GM23338 (cell line): ENCODE results near the gene PTPN21. TPM values are rescaled to one million over a fixed set of nuclear protein-coding genes. Genes with fewer than 3 reads are reported as not detected.

ENCODE experiments used
- ATAC-seq: fragments of 200-7000 bp; cut with Tn5 transposase; 3 replicates; pipeline ENCODE4 v1.9.1; 2020
- DNase-seq: peaks from one replicate; pipeline ENCODE4 v3.0.0-alpha.2; 2015; ENCODE audit warnings: low spot score
- H2AFZ ChIP-seq: fragments of 200-600 bp; sonication (generic); 2 replicates; pipeline ENCODE4 v1.8.0; 2016; ENCODE audit warnings: antibody characterized with exemption, mild to moderate bottlenecking, moderate library complexity
- H3F3A ChIP-seq: fragments of 200-600 bp; sonication (generic); replicated peaks from 2 replicates; pipeline ENCODE4 v1.8.0; 2017; ENCODE audit warnings: antibody characterized with exemption, mixed run types, low read depth
- H3K27ac ChIP-seq: fragments of 200-600 bp; sonication (generic); 2 replicates; pipeline ENCODE4 v1.6.1; 2016; ENCODE audit warnings: low read depth
- H3K27me3 ChIP-seq: fragments of 200-600 bp; sonication (generic); 2 replicates; pipeline ENCODE4 v1.8.0; 2016; ENCODE audit warnings: mild to moderate bottlenecking, mixed run types, moderate library complexity; ENCODE audit not compliant: insufficient read depth
- H3K36me3 ChIP-seq: fragments of 200-600 bp; sonication (generic); 2 replicates; pipeline ENCODE4 v1.8.0; 2016; ENCODE audit warnings: mild to moderate bottlenecking; ENCODE audit not compliant: insufficient read depth
- H3K4me1 ChIP-seq: fragments of 200-600 bp; sonication (generic); 2 replicates; pipeline ENCODE4 v1.8.0; 2016; ENCODE audit warnings: mild to moderate bottlenecking, moderate library complexity; ENCODE audit not compliant: insufficient read depth
- H3K4me2 ChIP-seq: fragments of 200-600 bp; sonication (generic); 2 replicates; pipeline ENCODE4 v1.7.1; 2017; ENCODE audit warnings: mixed run types
- H3K4me3 ChIP-seq: fragments of 200-600 bp; sonication (generic); 2 replicates; pipeline ENCODE4 v1.6.1; 2016; ENCODE audit warnings: mixed run types
- H3K79me2 ChIP-seq: fragments of 200-600 bp; sonication (generic); replicated peaks from 2 replicates; pipeline ENCODE4 v1.8.0; 2017; ENCODE audit warnings: mild to moderate bottlenecking; ENCODE audit not compliant: insufficient read depth
- H3K9me2 ChIP-seq: fragments of 200-600 bp; sonication (generic); 2 replicates; pipeline ENCODE4 v1.8.0; 2017; ENCODE audit not compliant: insufficient read depth
- H4K20me1 ChIP-seq: fragments of 200-600 bp; sonication (generic); replicated peaks from 2 replicates; pipeline ENCODE4 v1.8.0; 2017; ENCODE audit warnings: mild to moderate bottlenecking; ENCODE audit not compliant: insufficient read depth
- H3K27ac Mint-ChIP-seq: 2 replicates; pipeline ENCODE4 v1.8.0; 2020; ENCODE audit warnings: inconsistent platforms, mild to moderate bottlenecking, moderate library complexity, mixed read lengths
- H3K27me3 Mint-ChIP-seq: 3 replicates; pipeline ENCODE4 v1.8.0; 2022; ENCODE audit warnings: low read depth, mild to moderate bottlenecking, moderate library complexity, mixed read lengths, inconsistent platforms; ENCODE audit not compliant: insufficient read depth, poor library complexity
- H3K36me3 Mint-ChIP-seq: 3 replicates; pipeline ENCODE4 v1.8.0; 2021; ENCODE audit warnings: low read depth, mild to moderate bottlenecking, inconsistent platforms, moderate library complexity, mixed read lengths
- H3K4me1 Mint-ChIP-seq: 3 replicates; pipeline ENCODE4 v1.8.0; 2020; ENCODE audit warnings: mild to moderate bottlenecking, inconsistent platforms, mixed read lengths
- H3K4me3 Mint-ChIP-seq: 3 replicates; pipeline ENCODE4 v1.8.0; 2021; ENCODE audit warnings: moderate library complexity, mild to moderate bottlenecking, inconsistent platforms, mixed read lengths
- H3K9me3 Mint-ChIP-seq: 3 replicates; pipeline ENCODE4 v1.8.0; 2020; ENCODE audit warnings: moderate library complexity, mild to moderate bottlenecking, inconsistent platforms, mixed read lengths
- CREB1 ChIP-seq: fragments of 250-450 bp; sonication (Bioruptor Pico); IDR thresholded peaks from 2 replicates; pipeline ENCODE4 v1.5.0; 2020; ENCODE audit warnings: low read depth, mild to moderate bottlenecking, moderate library complexity
- CTCF ChIP-seq, 2 experiments: fragments of 200-600 bp in 1 of 2; sonication (generic) in 1 of 2; conservative IDR thresholded peaks; 2 replicates each; pipeline versions ENCODE4 v1.5.1 to v1.6.1; 2016 to 2017; ENCODE audit warnings: antibody characterized with exemption in 2 of 2, low read depth in 2 of 2, mild to moderate bottlenecking in 2 of 2, moderate library complexity in 1 of 2
- EZH2 ChIP-seq: fragments of 200-600 bp; sonication (generic); IDR thresholded peaks from one replicate; pipeline ENCODE4 v1.8.0; 2017; ENCODE audit warnings: antibody characterized with exemption, mild to moderate bottlenecking, low read depth; ENCODE audit not compliant: unreplicated experiment
- EZH2phosphoT487 ChIP-seq: fragments of 200-600 bp; sonication (generic); IDR thresholded peaks from one replicate; pipeline ENCODE4 v1.8.1; 2018; ENCODE audit warnings: antibody characterized with exemption; ENCODE audit not compliant: unreplicated experiment
- JUNB ChIP-seq: IDR thresholded peaks from one replicate; pipeline ENCODE4 v1.6.1; 2016; ENCODE audit warnings: antibody characterized with exemption; ENCODE audit not compliant: unreplicated experiment
- NANOG ChIP-seq: IDR thresholded peaks from 2 replicates; pipeline ENCODE4 v1.6.1; 2016; ENCODE audit warnings: antibody characterized with exemption, borderline replicate concordance
- STAT1 ChIP-seq: IDR thresholded peaks from one replicate; pipeline ENCODE4 v1.6.1; 2016; ENCODE audit warnings: antibody characterized with exemption; ENCODE audit not compliant: unreplicated experiment
- ZNF114 ChIP-seq: fragments of 250-450 bp; sonication (Bioruptor Pico); IDR thresholded peaks from 2 replicates; pipeline ENCODE4 v1.5.0; 2020; ENCODE audit warnings: mild to moderate bottlenecking, moderate library complexity
- polyA plus RNA-seq: library from polyadenylated mRNA; unstranded; fragments of >200 nt; fragmentation: Nextera tagmentation; extraction: Ambion mirVana; gene quantifications from 2 replicates; pipeline ENCODE4 v1.2.1, GENCODE V29; 2016
- total RNA-seq: library from RNA; depleted of rRNA; stranded (reverse); fragments of >200 nt; shearing (Covaris generic); gene quantifications from 2 replicates; pipeline ENCODE4 v1.2.3, GENCODE V29; 2014
- TF ChIP-seq, protein P1 (sequence below): IDR thresholded peaks from one replicate; pipeline ENCODE4 v1.6.1; 2018; ENCODE audit warnings: antibody characterized with exemption; ENCODE audit not compliant: unreplicated experiment

Gene PTPN21
- total and polyA plus RNA-seq, 2 experiments from 2014 or later = 2.7 to 5.6 TPM

- TF ChIP-seq EZH2 (no peak), ZNF114 (CRISPR knock-in tag) (no peak)
These were observed 81.0 kb downstream of the PTPN21 start (continued) for GRCh38 chr14:88473791-88474190.

- no peak overlapping the region for H3K4me3 ChIP-seq
- no peaks in the 10 kb centered on the region for H3K79me2 ChIP-seq
- no peaks in the 10 kb centered on the region for H3K27me3 Mint-ChIP-seq
- no peaks in the 10 kb centered on the region for H3K9me2 ChIP-seq
- H3K4me3 Mint-ChIP-seq = no peak overlapping the region
- H3K27ac ChIP-seq = no peak overlapping the region
- H3K27ac Mint-ChIP-seq = no peak overlapping the region
- no peaks in the 10 kb centered on the region for H3K27me3 ChIP-seq
- no peaks in the 10 kb centered on the region for H3F3A ChIP-seq
- peaks cover 6% of the 10 kb centered on the region; the same call in 2 of the 3 replicates for H3K36me3 Mint-ChIP-seq
- TF ChIP-seq ZNF114 (CRISPR knock-in tag) = no peak
- ATAC-seq (no peak), DNase-seq (no peak)
- no peaks in the 10 kb centered on the region for H3K9me3 Mint-ChIP-seq
- no peaks in the 10 kb centered on the region for H3K36me3 ChIP-seq
- H3K4me1 Mint-ChIP-seq = no peaks in the 10 kb centered on the region
- H2AFZ ChIP-seq = no peak overlapping the region
- no peaks in the 10 kb centered on the region for H3K4me1 ChIP-seq
- H4K20me1 ChIP-seq = no peaks in the 10 kb centered on the region
- no peak overlapping the region for H3K4me2 ChIP-seq
These were observed 84.0 kb downstream of the PTPN21 start for GRCh38 chr14:88470542-88471440.

DNA sequence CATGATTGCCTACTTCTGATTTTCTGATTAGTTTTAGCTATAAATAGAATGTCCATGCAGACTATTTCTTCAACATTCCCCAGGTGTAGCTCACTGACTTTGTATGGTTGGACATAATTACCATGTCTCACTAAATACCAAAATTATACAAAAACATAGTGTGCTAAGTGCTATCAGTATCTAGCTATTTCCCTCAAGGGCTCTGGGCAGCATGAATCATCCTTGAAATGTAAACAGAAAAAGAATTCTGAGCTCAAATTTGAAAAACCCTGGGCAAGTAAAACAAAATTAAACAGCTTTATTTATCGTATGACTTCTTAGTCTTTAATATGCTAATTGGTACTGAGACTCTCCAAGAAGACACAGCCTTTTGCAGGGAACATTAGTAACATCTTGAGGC lies 86.4 kb downstream of the PTPN21 start:
- peaks cover 11% of the 10 kb centered on the region; the same call in 2 of the 3 replicates for H3K36me3 Mint-ChIP-seq
- no peaks in the 10 kb centered on the region for H4K20me1 ChIP-seq
- ATAC-seq = no peak
- no peak overlapping the region for H3K4me3 Mint-ChIP-seq
- H3F3A ChIP-seq = no peaks in the 10 kb centered on the region
- H2AFZ ChIP-seq = no peak overlapping the region
- H3K9me3 Mint-ChIP-seq = no peaks in the 10 kb centered on the region; the same call in 2 of the 3 replicates
- no peak for DNase-seq
- no peak overlapping the region for H3K27ac Mint-ChIP-seq
- no peaks in the 10 kb centered on the region for H3K27me3 ChIP-seq
- no peaks in the 10 kb centered on the region for H3K4me1 ChIP-seq
- H3K9me2 ChIP-seq = no peaks in the 10 kb centered on the region
- no peaks in the 10 kb centered on the region for H3K27me3 Mint-ChIP-seq
- no peak overlapping the region for H3K4me3 ChIP-seq
- H3K79me2 ChIP-seq = no peaks in the 10 kb centered on the region
- H3K4me1 Mint-ChIP-seq = no peaks in the 10 kb centered on the region
- H3K27ac ChIP-seq = no peak overlapping the region
- H3K36me3 ChIP-seq = no peaks in the 10 kb centered on the region
- H3K4me2 ChIP-seq = no peak overlapping the region
- TF ChIP-seq JUNB (no peak), EZH2phosphoT487 (no peak), CREB1 (CRISPR knock-in tag) (no peak), CTCF (conservative IDR thresholded peaks at IDR 0.05; ENCODE audit: low read depth in 2 of 2) (no peak), STAT1 (no peak), NANOG (no peak)
- TF ChIP-seq, protein P1, sequence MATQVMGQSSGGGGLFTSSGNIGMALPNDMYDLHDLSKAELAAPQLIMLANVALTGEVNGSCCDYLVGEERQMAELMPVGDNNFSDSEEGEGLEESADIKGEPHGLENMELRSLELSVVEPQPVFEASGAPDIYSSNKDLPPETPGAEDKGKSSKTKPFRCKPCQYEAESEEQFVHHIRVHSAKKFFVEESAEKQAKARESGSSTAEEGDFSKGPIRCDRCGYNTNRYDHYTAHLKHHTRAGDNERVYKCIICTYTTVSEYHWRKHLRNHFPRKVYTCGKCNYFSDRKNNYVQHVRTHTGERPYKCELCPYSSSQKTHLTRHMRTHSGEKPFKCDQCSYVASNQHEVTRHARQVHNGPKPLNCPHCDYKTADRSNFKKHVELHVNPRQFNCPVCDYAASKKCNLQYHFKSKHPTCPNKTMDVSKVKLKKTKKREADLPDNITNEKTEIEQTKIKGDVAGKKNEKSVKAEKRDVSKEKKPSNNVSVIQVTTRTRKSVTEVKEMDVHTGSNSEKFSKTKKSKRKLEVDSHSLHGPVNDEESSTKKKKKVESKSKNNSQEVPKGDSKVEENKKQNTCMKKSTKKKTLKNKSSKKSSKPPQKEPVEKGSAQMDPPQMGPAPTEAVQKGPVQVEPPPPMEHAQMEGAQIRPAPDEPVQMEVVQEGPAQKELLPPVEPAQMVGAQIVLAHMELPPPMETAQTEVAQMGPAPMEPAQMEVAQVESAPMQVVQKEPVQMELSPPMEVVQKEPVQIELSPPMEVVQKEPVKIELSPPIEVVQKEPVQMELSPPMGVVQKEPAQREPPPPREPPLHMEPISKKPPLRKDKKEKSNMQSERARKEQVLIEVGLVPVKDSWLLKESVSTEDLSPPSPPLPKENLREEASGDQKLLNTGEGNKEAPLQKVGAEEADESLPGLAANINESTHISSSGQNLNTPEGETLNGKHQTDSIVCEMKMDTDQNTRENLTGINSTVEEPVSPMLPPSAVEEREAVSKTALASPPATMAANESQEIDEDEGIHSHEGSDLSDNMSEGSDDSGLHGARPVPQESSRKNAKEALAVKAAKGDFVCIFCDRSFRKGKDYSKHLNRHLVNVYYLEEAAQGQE = no peak
